BLaER1 treated with 17β-estradiol and CSF1 and Interleukin-3, amounts not matched to agents 10 nM and 100 nM (cell line): Measurements from ENCODE around the gene FOXL3.

Experiments used
- H3K27ac ChIP-seq, 11 experiments: shearing (Covaris generic); formaldehyde crosslinking; 2 replicates each; pipeline ENCODE4 v1.8.1; 2022
- H3K27me3 ChIP-seq, 11 experiments: shearing (Covaris generic); formaldehyde crosslinking; 2 replicates each; pipeline ENCODE4 v1.8.1; 2022
- H3K36me3 ChIP-seq, 11 experiments: shearing (Covaris generic); formaldehyde crosslinking; 2 replicates each; pipeline ENCODE4 v1.8.1; 2022
- H3K4me1 ChIP-seq, 10 experiments: shearing (Covaris generic); formaldehyde crosslinking; 2 replicates each; pipeline ENCODE4 v1.8.1; 2022
- H3K4me2 ChIP-seq, 11 experiments: shearing (Covaris generic); formaldehyde crosslinking; 2 replicates each; pipeline ENCODE4 v1.8.1; 2022
- H3K4me3 ChIP-seq, 10 experiments: shearing (Covaris generic); formaldehyde crosslinking; 2 replicates each; pipeline ENCODE4 v1.8.1; 2022
- H3K9ac ChIP-seq, 11 experiments: shearing (Covaris generic); formaldehyde crosslinking; 2 replicates each; pipeline ENCODE4 v1.8.1; 2022
- H3K9me3 ChIP-seq, 11 experiments: shearing (Covaris generic); formaldehyde crosslinking; replicated peaks in 1 of 11; 2 replicates each; pipeline ENCODE4 v1.8.1; 2022
- H4K20me1 ChIP-seq, 11 experiments: shearing (Covaris generic); formaldehyde crosslinking; 2 replicates each; pipeline ENCODE4 v1.8.1; 2022
- Cebpa-rat ChIP-seq, 11 experiments: shearing (Covaris generic); IDR thresholded peaks; 2 replicates each; pipeline ENCODE4 v1.8.1; 2022

The FOXL3 gene

GRCh38 chr7:326273-326672 lies 36.3 kb downstream of the FOXL3 start:
- no peaks in the 10 kb centered on the region for H4K20me1 ChIP-seq
- H3K27me3 ChIP-seq = peaks cover 0 to 15% (median 0%) of the 10 kb centered on the region in 11 experiments; a peak in 8 of 22 replicates
- peaks cover 7 to 36% (median 31%) of the 10 kb centered on the region in 10 experiments for H3K4me1 ChIP-seq
- no peak overlapping the region for H3K4me3 ChIP-seq
- no peak overlapping the region for H3K9ac ChIP-seq
- no peak overlapping the region for H3K27ac ChIP-seq
- H3K36me3 ChIP-seq = no peaks in the 10 kb centered on the region
- H3K4me2 ChIP-seq = no peak overlapping the region
- TF ChIP-seq Cebpa-rat (IDR thresholded peaks at IDR 0.05) = no peak
- peaks cover 0 to 6% (median 5%) of the 10 kb centered on the region in 11 experiments; a peak in 6 of 22 replicates for H3K9me3 ChIP-seq

DNA sequence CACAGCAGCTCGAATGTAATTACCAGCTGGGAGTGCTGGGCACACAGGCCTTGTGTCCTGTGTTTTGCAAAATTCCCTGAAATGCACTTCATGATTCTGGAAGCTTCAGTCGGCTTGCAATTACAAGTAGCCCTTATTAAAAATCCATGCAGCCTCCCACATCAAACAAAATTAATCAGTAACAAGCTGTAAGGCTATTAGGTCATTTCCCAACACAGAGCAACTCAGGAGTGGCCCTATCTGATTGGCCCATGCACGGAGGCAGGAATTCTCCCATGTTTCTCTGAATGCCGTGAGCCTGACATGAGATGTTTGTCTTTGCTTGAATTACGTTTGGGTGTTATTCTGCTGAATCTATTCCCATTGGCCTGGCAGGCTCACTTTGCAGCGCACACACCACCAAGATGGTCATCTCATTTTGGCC lies 36.9 kb downstream of the FOXL3 start:
- no peak for TF ChIP-seq Cebpa-rat (IDR thresholded peaks at IDR 0.05)
- Histone ChIP-seq H3K27ac (no peak overlapping the region), H3K4me1 (peaks cover 1 to 36% (median 29%) of the 10 kb centered on the region in 10 experiments)

DNA sequence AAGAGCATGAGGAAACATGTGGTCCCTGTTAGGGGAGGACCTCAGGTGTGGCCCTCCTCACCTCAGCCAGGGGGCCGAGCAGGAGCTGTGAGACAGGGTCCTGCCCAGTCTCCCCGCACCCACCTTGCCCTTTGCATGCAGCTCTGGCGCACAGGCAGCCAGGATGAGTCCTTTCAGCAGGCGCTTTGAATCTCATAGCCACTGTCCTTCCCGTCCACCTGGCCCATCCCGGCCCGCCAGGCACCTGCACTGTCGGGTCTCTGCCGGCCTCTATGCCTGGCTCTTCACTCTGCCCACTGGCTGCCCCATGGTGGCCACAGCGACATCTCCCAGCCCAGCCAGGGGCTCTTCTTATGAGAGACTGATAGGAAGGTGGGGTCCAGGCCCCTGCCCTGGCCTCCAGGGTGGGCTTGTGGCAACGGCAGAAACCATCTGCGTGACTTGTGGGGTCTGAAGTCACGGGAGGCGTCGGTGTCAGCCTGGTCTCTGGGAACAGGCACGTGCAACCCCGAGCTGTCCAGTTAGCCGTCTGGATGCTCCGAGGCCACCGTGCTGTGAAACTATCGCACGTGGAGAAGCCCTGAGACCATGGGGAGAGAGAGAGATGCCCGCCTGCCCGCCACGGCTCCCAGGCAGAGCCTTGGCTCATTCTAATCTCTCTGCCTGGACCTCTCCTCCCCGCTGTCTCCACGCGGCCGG lies 37.4 kb downstream of the FOXL3 start:
- no peak overlapping the region for H3K9ac ChIP-seq
- H3K4me1 ChIP-seq = peaks cover 0 to 37% (median 30%) of the 10 kb centered on the region in 10 experiments; a peak in 14 of 20 replicates
- H3K9me3 ChIP-seq = peaks cover 0 to 6% (median 5%) of the 10 kb centered on the region in 11 experiments; a peak in 6 of 22 replicates
- peaks cover 0 to 26% (median 0%) of the 10 kb centered on the region in 11 experiments; a peak in 10 of 22 replicates for H3K27me3 ChIP-seq
- no peak overlapping the region for H3K27ac ChIP-seq
- H3K4me2 ChIP-seq = no peak overlapping the region
- no peaks in the 10 kb centered on the region for H3K36me3 ChIP-seq
- TF ChIP-seq Cebpa-rat (IDR thresholded peaks at IDR 0.05) = no peak
- no peaks in the 10 kb centered on the region for H4K20me1 ChIP-seq
- no peak overlapping the region for H3K4me3 ChIP-seq

More for the DNA sequence above, 36.9 kb downstream of the FOXL3 start:
- H3K4me2 ChIP-seq = no peak overlapping the region
- no peaks in the 10 kb centered on the region for H4K20me1 ChIP-seq
- no peak overlapping the region for H3K4me3 ChIP-seq
- H3K9me3 ChIP-seq = peaks cover 0 to 6% (median 5%) of the 10 kb centered on the region in 11 experiments; a peak in 6 of 22 replicates
- no peaks in the 10 kb centered on the region for H3K36me3 ChIP-seq
- H3K9ac ChIP-seq = no peak overlapping the region
- peaks cover 0 to 20% (median 0%) of the 10 kb centered on the region in 11 experiments; a peak in 10 of 22 replicates for H3K27me3 ChIP-seq

GRCh38 chr7:327991-328702 lies 38.2 kb downstream of the FOXL3 start:
- H3K4me1 ChIP-seq = peaks cover 6 to 40% (median 30%) of the 10 kb centered on the region in 10 experiments; a peak in 18 of 20 replicates
- no peak for TF ChIP-seq Cebpa-rat (IDR thresholded peaks at IDR 0.05)
- H3K4me3 ChIP-seq = no peak overlapping the region
- H3K27me3 ChIP-seq = peaks cover 4 to 33% (median 6%) of the 10 kb centered on the region in 11 experiments; a peak in 19 of 22 replicates
- no peaks in the 10 kb centered on the region for H3K36me3 ChIP-seq
- peaks cover 0 to 6% (median 5%) of the 10 kb centered on the region in 11 experiments; a peak in 6 of 22 replicates for H3K9me3 ChIP-seq
- H3K27ac ChIP-seq = no peak overlapping the region
- H3K9ac ChIP-seq = no peak overlapping the region
- no peak overlapping the region for H3K4me2 ChIP-seq
- H4K20me1 ChIP-seq = no peaks in the 10 kb centered on the region

DNA sequence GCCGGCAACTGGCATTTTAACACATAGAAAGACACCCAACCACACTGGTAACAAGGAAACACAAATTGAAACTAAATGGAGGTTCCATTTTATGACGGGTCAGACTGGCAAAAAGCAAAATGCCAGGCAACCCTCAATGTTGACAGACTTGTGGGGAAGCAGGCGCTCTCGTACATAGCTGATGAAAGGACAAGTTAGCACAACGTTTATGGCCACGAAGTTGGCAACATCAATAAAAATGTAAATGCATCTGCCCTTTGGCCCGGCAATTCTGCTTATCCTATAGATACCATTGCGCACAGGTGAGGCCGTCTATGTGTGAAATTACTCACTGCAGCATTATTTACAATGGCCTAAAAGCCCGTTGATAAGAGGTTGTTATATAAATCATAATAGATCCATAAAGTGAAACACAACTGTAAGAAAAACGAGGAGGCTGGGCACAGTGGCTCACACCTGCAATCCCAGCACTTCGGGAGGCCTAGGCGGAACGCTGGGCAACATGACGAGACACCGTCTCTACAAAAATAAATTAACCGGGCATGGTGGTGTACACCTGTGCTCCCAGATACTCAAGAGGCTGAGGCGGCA lies 39.8 kb downstream of the FOXL3 start:
- Histone ChIP-seq H3K36me3 (no peaks in the 10 kb centered on the region), H3K4me1 (peaks cover 6 to 43% (median 33%) of the 10 kb centered on the region in 10 experiments; a peak in 18 of 20 replicates), H3K4me3 (no peak overlapping the region), H3K27ac (no peak overlapping the region), H3K4me2 (peak overlapping the region in 8 of 11 experiments; percentile 29 to 71 (median 54); a peak in 16 of 22 replicates), H3K9ac (no peak overlapping the region), H3K9me3 (peaks cover 0 to 15% (median 6%) of the 10 kb centered on the region in 11 experiments; a peak in 9 of 22 replicates), H3K27me3 (peaks cover 6 to 37% (median 9%) of the 10 kb centered on the region in 11 experiments; a peak in 19 of 22 replicates), H4K20me1 (no peaks in the 10 kb centered on the region)
- no peak for TF ChIP-seq Cebpa-rat (IDR thresholded peaks at IDR 0.05)

- no peak overlapping the region for H3K27ac ChIP-seq
- H3K27me3 ChIP-seq = peaks cover 6 to 37% (median 9%) of the 10 kb centered on the region in 11 experiments; a peak in 19 of 22 replicates
- peaks cover 6 to 43% (median 33%) of the 10 kb centered on the region in 10 experiments; a peak in 18 of 20 replicates for H3K4me1 ChIP-seq
- peak overlapping the region in 8 of 11 experiments; percentile 29 to 71 (median 54); a peak in 16 of 22 replicates for H3K4me2 ChIP-seq
- no peak overlapping the region for H3K9ac ChIP-seq
- TF ChIP-seq Cebpa-rat (IDR thresholded peaks at IDR 0.05) = no peak
- no peaks in the 10 kb centered on the region for H3K36me3 ChIP-seq
- H3K4me3 ChIP-seq = no peak overlapping the region
- no peaks in the 10 kb centered on the region for H4K20me1 ChIP-seq
- peaks cover 0 to 14% (median 5%) of the 10 kb centered on the region in 11 experiments; a peak in 9 of 22 replicates for H3K9me3 ChIP-seq
These were observed 40.7 kb downstream of the FOXL3 start for GRCh38 chr7:330511-331230.

GRCh38 chr7:332020-332517 lies 42.1 kb downstream of the FOXL3 start:
- no peaks in the 10 kb centered on the region for H3K36me3 ChIP-seq
- H3K4me3 ChIP-seq = no peak overlapping the region
- no peak overlapping the region for H3K9ac ChIP-seq
- H3K27ac ChIP-seq = no peak overlapping the region
- peaks cover 0 to 10% (median 0%) of the 10 kb centered on the region in 11 experiments; a peak in 3 of 22 replicates for H3K9me3 ChIP-seq
- H4K20me1 ChIP-seq = no peaks in the 10 kb centered on the region
- H3K27me3 ChIP-seq = peaks cover 6 to 37% (median 9%) of the 10 kb centered on the region in 11 experiments; a peak in 19 of 22 replicates
- H3K4me2 ChIP-seq = peak overlapping the region in 6 of 11 experiments; percentile 16 to 95 (median 64); a peak in 9 of 22 replicates
- TF ChIP-seq Cebpa-rat (IDR thresholded peaks at IDR 0.05) = no peak
- H3K4me1 ChIP-seq = peaks cover 6 to 47% (median 36%) of the 10 kb centered on the region in 10 experiments; a peak in 18 of 20 replicates
